ENCODE results near the gene APOA5.
"Not testable (repeated sequence)": the region's sequence is repeated elsewhere in the genome, so short reads cannot be mapped to it uniquely, and the experiment has no call there.

The APOA5 gene

GRCh38 chr11:116772443-116773202 lies 19.1 kb downstream of the APOA5 start, which contains the start of gene BUD13:
Gene BUD13, minus strand, starts transcription at chr11:116772987. Its CDS starts 23 bp downstream, at chr11:116772964.
- no peak for TF ChIP-seq CTCF (IDR thresholded peaks at IDR 0.05)
- Histone ChIP-seq H3K4me3 (peak within 1 kb of the TSS; percentile 87), H3K27ac (peak within 1 kb of the TSS; percentile 76 to 90)
- DNase-seq (ENCODE audit: low spot score): peak; percentile 93

- no peak for TF ChIP-seq CTCF (IDR thresholded peaks at IDR 0.05)
- Histone ChIP-seq H3K27ac (peak overlapping the region in 1 of 2 donors; percentile 76), H3K4me3 (peak overlapping the region; percentile 87)
- no peak for DNase-seq (ENCODE audit: low spot score)
These were observed 19.7 kb downstream of the APOA5 start for GRCh38 chr11:116771935-116772334.

- no peak for TF ChIP-seq CTCF (IDR thresholded peaks at IDR 0.05)
- Histone ChIP-seq H3K27ac (no peak overlapping the region), H3K4me3 (no peak overlapping the region)
- no peak for DNase-seq (ENCODE audit: low spot score)
These were observed 29.5 kb downstream of the APOA5 start for GRCh38 chr11:116762132-116762531.

GRCh38 chr11:116756044-116756443 lies 35.6 kb downstream of the APOA5 start:
- not testable (repeated sequence) for H3K27ac ChIP-seq; H3K4me3 ChIP-seq; DNase-seq (ENCODE audit: low spot score)

- DNase-seq (ENCODE audit: low spot score): no peak
- no peak overlapping the region for H3K27ac ChIP-seq
- TF ChIP-seq CTCF (IDR thresholded peaks at IDR 0.05): no peak
- H3K4me3 ChIP-seq: no peak overlapping the region
These were observed 41.5 kb downstream of the APOA5 start for GRCh38 chr11:116750070-116750718.

- TF ChIP-seq CTCF (IDR thresholded peaks at IDR 0.05): no peak
- no peak for DNase-seq (ENCODE audit: low spot score)
- no peak overlapping the region for H3K4me3 ChIP-seq
- no peak overlapping the region for H3K27ac ChIP-seq
These were observed 49.6 kb downstream of the APOA5 start for GRCh38 chr11:116742104-116742503.

- no peak overlapping the region for H3K4me3 ChIP-seq
- no peak for DNase-seq (ENCODE audit: low spot score)
- H3K27ac ChIP-seq: no peak overlapping the region
- TF ChIP-seq CTCF (IDR thresholded peaks at IDR 0.05): no peak
These were observed 50.9 kb downstream of the APOA5 start for GRCh38 chr11:116740741-116741140.
